ENCODE measurements around the gene OGFR. TPM values are rescaled to one million over a fixed set of nuclear protein-coding genes. Genes with fewer than 3 reads are reported as not detected.

The OGFR gene
- total RNA-seq, 1 experiment from 2014 or later = 78.9 TPM

DNA sequence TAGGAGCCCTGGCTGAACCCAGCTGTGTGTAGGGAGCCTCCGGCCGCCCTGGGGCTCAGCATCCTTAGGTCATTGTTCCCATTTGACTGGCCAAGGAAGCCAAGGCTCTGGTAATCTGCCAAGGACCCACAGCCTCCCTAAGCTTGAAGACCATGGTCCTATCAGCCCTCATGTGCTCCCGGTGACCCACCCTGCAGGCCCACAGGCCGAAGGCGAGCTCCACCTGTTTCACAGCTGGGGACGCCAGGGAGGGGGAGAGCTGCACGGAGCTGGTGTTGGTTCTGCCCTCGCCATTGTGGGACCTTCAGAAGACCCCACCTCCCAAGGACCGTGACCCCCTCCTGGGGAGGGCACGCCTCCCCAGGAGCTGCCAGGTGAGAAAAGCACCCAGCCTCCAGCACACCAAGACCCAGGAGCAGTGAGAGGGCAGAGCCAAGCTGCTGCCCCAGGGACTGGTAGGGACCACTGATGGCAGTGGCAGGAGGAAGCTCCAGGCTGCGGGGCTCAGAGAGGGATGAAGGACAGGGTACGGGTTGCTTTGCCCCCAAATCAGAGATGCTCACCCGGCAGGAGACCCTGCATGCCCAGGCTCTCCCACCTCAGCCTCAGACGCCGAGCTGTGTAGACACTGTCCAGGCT lies 39.1 kb upstream of the OGFR start:
- ATAC-seq = no peak
- intact Hi-C loops (cut with micrococcal nuclease) = no loop called here
- POLR2A ChIA-PET (ENCODE audit: unreplicated experiment) = no interaction called here

DNA sequence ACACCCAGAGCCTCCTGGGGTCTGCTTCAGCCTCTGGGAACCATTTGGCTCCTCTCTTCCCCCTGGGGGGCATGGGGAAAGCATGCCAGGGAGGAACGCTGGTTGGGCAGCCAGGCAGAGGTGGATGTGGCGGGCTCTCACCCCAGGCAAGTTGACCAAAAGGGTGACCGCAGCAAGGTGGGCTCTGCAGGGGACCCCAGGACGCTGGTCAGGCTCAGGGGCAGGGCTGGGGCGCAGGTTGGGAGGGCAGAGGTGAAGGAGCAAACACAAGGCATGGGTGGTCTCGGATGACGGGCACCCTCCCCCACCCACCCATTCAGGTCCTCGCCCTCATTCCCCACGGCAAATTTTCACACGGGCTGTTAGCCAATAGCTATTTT lies 38.6 kb upstream of the OGFR start:
- peaks cover 7% of the 10 kb centered on the region for H3K4me1 ChIP-seq (ENCODE audit: insufficient read depth, low read length)
- ATAC-seq (no peak), DNase-seq (no peak)
- no peaks in the 10 kb centered on the region for H3F3A ChIP-seq (ENCODE audit: low read length, unreplicated experiment)
- intact Hi-C loops (cut with micrococcal nuclease) = no loop called here
- H4K20me1 ChIP-seq (ENCODE audit: low read length) = no peaks in the 10 kb centered on the region
- no peaks in the 10 kb centered on the region for H3K36me3 ChIP-seq (ENCODE audit: low read depth, low read length)
- H3K79me2 ChIP-seq (ENCODE audit: low read length) = no peaks in the 10 kb centered on the region
- H3K4me2 ChIP-seq (ENCODE audit: low read length) = peak overlapping the region; percentile 61
- BruUV-seq (replicated peaks) = no TSS peak
- no peaks in the 10 kb centered on the region for H3K9me3 ChIP-seq (ENCODE audit: low read length)
- POLR2A ChIA-PET (ENCODE audit: unreplicated experiment) = no interaction called here
- no peak overlapping the region for H3K9ac ChIP-seq (ENCODE audit: low read length)
- H3K27ac ChIP-seq (ENCODE audit: low read length) = no peak overlapping the region
- TF ChIP-seq EZH2phosphoT487 (IDR thresholded peaks at IDR 0.05; ENCODE audit: borderline replicate concordance, low read length) = no peak
- no peak for TF ChIP-seq EZH2 (IDR thresholded peaks at IDR 0.05; ENCODE audit: low read length, unreplicated experiment)
- no peaks in the 10 kb centered on the region for H3K9me2 ChIP-seq (replicated peaks; ENCODE audit: low read length)
- H2AFZ ChIP-seq (ENCODE audit: low read length) = no peak overlapping the region
- no peak overlapping the region for H3K4me3 ChIP-seq (ENCODE audit: low read length)
- CTCF ChIA-PET = no interaction called here
- 0 out of 2 replicates have a peak, but pooled peaks cover 4% of the 10 kb centered on the region for H3K27me3 ChIP-seq (ENCODE audit: low read length)

More for the DNA sequence above, 39.1 kb upstream of the OGFR start:
- Histone ChIP-seq H3K36me3 (ENCODE audit: low read depth, low read length) (no peaks in the 10 kb centered on the region), H4K20me1 (ENCODE audit: low read length) (no peaks in the 10 kb centered on the region), H3K4me3 (ENCODE audit: low read length) (no peak overlapping the region), H3K9me2 (replicated peaks; ENCODE audit: low read length) (no peaks in the 10 kb centered on the region), H3K4me1 (ENCODE audit: insufficient read depth, low read length) (peaks cover 7% of the 10 kb centered on the region), H3K27ac (ENCODE audit: low read length) (no peak overlapping the region), H3K27me3 (ENCODE audit: low read length) (0 out of 2 replicates have a peak, but pooled peaks cover 4% of the 10 kb centered on the region), H2AFZ (ENCODE audit: low read length) (no peak overlapping the region), H3K9ac (ENCODE audit: low read length) (no peak overlapping the region), H3K79me2 (ENCODE audit: low read length) (no peaks in the 10 kb centered on the region), H3K4me2 (ENCODE audit: low read length) (no peak overlapping the region), H3F3A (ENCODE audit: low read length, unreplicated experiment) (no peaks in the 10 kb centered on the region), H3K9me3 (ENCODE audit: low read length) (no peaks in the 10 kb centered on the region)
- TF ChIP-seq, protein P1, sequence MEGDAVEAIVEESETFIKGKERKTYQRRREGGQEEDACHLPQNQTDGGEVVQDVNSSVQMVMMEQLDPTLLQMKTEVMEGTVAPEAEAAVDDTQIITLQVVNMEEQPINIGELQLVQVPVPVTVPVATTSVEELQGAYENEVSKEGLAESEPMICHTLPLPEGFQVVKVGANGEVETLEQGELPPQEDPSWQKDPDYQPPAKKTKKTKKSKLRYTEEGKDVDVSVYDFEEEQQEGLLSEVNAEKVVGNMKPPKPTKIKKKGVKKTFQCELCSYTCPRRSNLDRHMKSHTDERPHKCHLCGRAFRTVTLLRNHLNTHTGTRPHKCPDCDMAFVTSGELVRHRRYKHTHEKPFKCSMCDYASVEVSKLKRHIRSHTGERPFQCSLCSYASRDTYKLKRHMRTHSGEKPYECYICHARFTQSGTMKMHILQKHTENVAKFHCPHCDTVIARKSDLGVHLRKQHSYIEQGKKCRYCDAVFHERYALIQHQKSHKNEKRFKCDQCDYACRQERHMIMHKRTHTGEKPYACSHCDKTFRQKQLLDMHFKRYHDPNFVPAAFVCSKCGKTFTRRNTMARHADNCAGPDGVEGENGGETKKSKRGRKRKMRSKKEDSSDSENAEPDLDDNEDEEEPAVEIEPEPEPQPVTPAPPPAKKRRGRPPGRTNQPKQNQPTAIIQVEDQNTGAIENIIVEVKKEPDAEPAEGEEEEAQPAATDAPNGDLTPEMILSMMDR (conservative IDR thresholded peaks at IDR 0.05; ENCODE audit: low read depth, low read length) = no peak
- TF ChIP-seq EZH2 (IDR thresholded peaks at IDR 0.05; ENCODE audit: low read length, unreplicated experiment) (no peak), EZH2phosphoT487 (IDR thresholded peaks at IDR 0.05; ENCODE audit: borderline replicate concordance, low read length) (no peak)
- BruUV-seq (replicated peaks) = no TSS peak
- no peak for DNase-seq
- CTCF ChIA-PET = interaction anchor here (0.6 kb wide), 1 partner anchor 29 kb away, joined by 3 read pairs; no protein-coding TSS in a partner anchor

DNA sequence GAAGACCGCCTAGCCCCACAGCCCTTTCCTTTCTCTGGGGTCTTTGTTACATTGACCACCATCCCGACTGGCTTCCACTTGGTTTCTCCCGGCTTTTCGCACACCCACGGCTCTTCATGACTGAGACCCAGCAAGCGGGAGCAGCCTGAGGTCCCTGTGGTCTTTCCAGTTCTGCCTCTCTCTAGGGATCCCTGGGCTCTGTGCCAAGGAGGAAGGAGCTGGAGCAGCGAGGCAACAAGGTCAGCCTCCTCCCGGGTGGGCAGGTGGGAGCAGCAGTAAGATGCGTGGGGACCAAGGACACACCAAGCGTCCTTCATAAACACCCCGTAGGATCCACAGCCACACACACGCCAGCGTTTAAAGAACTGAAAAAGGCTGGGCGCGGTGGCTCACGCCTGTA lies 37.9 kb upstream of the OGFR start:
- H3K27me3 ChIP-seq (ENCODE audit: low read length) = 0 out of 2 replicates have a peak, but pooled peaks cover 4% of the 10 kb centered on the region
- no peak overlapping the region for H3K9ac ChIP-seq (ENCODE audit: low read length)
- ChIA-PET CTCF (no interaction called here), POLR2A (ENCODE audit: unreplicated experiment) (no interaction called here)
- H3K36me3 ChIP-seq (ENCODE audit: low read depth, low read length) = no peaks in the 10 kb centered on the region
- H3K4me3 ChIP-seq (ENCODE audit: low read length) = peak overlapping the region; percentile 40; the same call in 1 of the 2 replicates
- no peak overlapping the region for H3K27ac ChIP-seq (ENCODE audit: low read length)
- peaks cover 7% of the 10 kb centered on the region for H3K4me1 ChIP-seq (ENCODE audit: insufficient read depth, low read length)
- H3K9me3 ChIP-seq (ENCODE audit: low read length) = no peaks in the 10 kb centered on the region
- ATAC-seq (no peak), DNase-seq (peak; percentile 71)
- TF ChIP-seq, protein P1 (conservative IDR thresholded peaks at IDR 0.05; ENCODE audit: low read depth, low read length) = no peak
- no peak for TF ChIP-seq EZH2 (IDR thresholded peaks at IDR 0.05; ENCODE audit: low read length, unreplicated experiment)
- TF ChIP-seq EZH2phosphoT487 (IDR thresholded peaks at IDR 0.05; ENCODE audit: borderline replicate concordance, low read length) = no peak
- no peaks in the 10 kb centered on the region for H3F3A ChIP-seq (ENCODE audit: low read length, unreplicated experiment)
- H2AFZ ChIP-seq (ENCODE audit: low read length) = no peak overlapping the region
- intact Hi-C loops (cut with micrococcal nuclease) = no loop called here
- BruUV-seq (replicated peaks) = no TSS peak
- H3K79me2 ChIP-seq (ENCODE audit: low read length) = no peaks in the 10 kb centered on the region
- no peaks in the 10 kb centered on the region for H4K20me1 ChIP-seq (ENCODE audit: low read length)
- no peaks in the 10 kb centered on the region for H3K9me2 ChIP-seq (replicated peaks; ENCODE audit: low read length)
- peak overlapping the region; percentile 61 for H3K4me2 ChIP-seq (ENCODE audit: low read length)

Measured in PC-3 (cell line).